Measurements from ENCODE around the gene HPF1.
"Not testable (repeated sequence)": the region's sequence is repeated elsewhere in the genome, so short reads cannot be mapped to it uniquely, and the experiment has no call there.

Gene HPF1

GRCh38 chr4:169757575-169758184, at the start of gene HPF1:
TSS of gene HPF1 (minus strand) at chr4:169757944. CDS start at chr4:169757877, 67 bp downstream.
- peak; percentile 92 for DNase-seq (ENCODE audit: low read depth)

- DNase-seq (ENCODE audit: low read depth), result not testable (repeated sequence)
Measured at GRCh38 chr4:169806770-169807169, 49.0 kb upstream of the HPF1 start.

- no peak for DNase-seq (ENCODE audit: low read depth)
Measured at GRCh38 chr4:169803413-169803812, 45.7 kb upstream of the HPF1 start.

DNA sequence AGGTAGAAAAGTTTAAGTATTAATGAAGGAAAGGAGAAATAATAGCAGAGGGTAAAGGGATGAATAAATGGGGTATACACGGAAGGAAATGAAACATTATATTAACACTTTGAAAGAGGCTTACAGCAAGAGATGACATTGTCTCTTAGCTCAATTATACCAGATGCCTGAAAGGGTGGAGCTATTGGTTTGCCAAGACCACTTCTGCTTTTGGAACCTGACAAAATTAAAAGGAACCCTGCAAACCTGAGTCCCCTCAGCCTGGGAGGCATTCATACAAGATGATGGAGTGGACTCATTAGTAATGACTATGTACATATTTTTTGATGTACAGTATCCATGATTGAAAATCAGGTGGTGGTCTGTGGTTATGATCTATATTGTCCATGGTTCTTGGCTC, 45.1 kb upstream of the HPF1 start:
- DNase-seq (ENCODE audit: low read depth), result no peak

- no peak for DNase-seq (ENCODE audit: low read depth)
Measured at GRCh38 chr4:169800541-169800940, 42.8 kb upstream of the HPF1 start.

DNA sequence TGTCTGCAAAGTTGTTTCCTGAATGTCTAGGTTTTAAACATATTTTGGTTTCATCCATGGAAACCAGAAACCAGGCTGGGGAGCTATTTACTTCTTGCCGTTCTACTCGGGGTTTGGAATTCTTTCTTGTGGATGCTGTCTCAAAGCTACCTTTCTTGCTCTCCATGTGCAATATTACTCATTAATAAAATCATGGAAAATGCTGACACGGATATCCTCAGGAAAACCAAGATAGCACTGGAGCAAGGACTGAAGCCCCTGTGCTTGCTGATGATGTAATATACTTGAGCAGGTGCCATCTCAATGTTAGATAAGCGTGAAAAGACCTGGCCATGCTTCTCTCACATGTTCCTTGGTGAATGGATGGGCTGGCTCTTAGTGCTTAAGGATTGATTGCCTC, 41.5 kb upstream of the HPF1 start:
- no peak for DNase-seq (ENCODE audit: low read depth)

- no peak for DNase-seq (ENCODE audit: low read depth)
Measured at GRCh38 chr4:169795585-169795984, 37.8 kb upstream of the HPF1 start.

GRCh38 chr4:169791527-169792156, 33.9 kb upstream of the HPF1 start:
- DNase-seq (ENCODE audit: low read depth), result no peak

DNA sequence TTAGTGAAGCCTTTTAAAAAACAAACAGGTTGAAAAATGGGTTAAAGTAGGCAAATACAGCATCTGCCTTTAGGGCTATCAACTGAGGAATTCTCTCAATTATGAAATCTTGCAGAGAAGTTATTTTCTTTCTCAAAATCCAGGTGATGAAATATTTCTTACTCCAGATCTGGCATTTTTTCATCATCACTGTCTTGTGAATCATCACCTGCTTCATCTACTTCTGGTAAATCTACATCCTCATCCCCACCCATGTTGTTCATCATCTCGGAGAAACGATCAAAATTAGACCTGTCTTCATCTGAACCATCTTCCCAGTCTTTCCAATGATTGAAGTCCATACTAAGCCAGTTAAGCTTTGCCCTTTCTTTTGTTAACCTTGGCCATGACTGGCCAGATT, 33.3 kb upstream of the HPF1 start:
- no peak for DNase-seq (ENCODE audit: low read depth)

DNA sequence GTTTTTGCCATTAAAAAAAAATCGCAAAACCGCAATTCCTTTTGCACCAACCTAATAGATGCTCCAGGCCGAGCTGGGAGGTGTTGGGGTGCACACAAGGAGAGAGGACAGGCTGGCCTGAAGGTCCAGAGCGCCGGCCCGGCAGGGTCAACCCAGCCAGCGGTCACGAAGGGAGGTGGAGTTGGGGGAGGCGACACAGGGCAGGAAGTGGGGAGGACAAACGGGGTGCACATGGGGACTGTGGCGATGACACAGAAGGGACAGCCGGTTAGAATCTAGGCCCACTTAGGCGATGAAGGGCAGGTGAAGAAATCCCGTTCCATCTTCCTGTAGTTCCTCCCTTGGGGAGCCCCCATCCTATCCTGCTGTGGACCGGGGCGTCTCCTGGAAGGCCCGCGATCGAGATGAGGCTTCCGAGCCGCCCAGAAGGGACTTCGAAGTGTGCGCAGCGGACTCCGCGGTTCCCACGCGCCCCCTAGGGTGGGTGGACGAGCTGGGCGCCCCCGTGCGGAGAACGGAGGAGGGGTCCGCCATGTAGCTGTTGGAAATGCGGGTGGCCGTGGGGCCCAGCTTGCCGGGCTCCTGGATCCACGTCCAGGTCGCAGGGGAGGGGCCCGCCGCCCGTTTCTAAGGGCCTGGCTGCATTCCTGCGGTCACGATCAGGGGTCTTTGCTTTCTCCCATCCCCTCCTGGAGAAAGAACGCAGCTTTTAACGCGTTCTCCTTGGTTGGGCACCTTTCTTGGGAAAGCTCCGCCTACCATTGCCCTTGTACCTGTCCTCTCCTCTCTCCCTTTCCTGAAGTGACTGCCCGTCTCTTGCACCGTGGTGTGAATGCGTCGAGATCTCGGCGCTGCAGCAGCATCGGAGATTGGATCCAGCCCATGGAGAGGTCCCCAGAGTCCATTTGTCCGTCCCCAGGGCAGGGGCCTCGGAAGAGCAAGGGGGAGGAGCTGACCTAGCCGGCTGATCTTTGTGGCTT, 17.0 kb upstream of the HPF1 start:
- DNase-seq (ENCODE audit: low read depth), result peak; percentile 13

DNA sequence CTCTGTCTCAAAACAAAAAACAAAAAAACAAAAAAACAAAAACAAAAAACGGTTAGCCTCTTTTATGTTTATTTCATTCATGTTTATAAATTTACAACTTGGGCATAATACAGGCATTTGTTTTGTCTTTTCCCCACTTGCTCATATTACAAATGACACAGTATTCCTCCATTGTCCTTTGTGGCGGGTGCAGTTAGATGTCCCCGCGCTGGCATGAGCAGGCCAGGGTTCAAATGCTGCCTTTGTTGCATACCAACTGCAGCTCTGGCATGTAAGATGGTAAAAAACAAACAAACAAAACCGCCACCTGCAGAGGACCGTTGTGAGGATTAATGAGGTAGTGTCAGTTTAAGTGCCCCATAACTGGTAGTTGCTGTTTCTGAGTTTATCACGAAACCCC, 16.1 kb upstream of the HPF1 start:
- DNase-seq (ENCODE audit: low read depth), result no peak

DNA sequence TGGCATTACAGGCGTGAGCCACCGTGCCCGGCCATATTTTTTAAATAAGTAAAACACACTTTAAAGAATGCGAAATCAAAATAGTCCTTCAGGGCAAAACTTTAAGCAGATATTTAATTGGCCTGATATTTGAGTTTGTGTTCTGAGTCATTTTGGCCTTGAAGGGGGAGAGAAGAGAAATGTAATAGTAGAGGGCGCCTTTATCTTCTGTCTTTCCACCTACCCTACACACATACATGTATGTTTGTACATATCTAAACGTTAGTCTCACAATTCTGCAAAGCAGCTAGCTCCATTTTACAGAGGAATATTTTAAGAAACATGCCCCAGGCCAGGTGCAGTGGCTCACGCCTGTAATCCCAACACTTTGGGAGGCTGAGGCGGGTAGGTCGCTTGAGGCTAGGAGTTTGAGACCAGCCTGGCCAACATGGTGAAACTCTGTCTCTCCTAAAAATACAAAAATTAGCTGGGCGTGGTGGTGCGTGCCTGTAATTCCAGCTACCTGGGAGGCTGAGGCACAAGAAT, 13.9 kb upstream of the HPF1 start:
- DNase-seq (ENCODE audit: low read depth), result not testable (repeated sequence)

DNA sequence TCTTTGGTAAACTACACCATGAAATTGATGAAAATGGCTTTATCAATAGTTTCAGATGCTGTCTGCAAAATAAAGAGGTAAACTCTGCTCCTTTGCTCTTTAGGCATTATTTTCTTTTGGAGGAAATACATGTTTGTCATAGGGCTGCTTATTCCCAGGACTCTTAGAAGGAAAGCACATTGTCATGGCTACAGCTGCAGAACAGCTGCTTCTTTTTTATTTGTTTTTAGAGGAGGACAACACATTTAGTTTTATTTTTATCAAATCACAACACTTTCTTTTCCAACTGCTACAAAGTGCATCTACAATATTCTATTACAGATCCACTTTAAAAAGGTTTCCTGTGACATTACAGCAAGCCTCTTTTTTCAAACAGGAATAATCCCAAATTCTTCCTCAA, 12.7 kb upstream of the HPF1 start:
- DNase-seq (ENCODE audit: low read depth), result no peak

- no peak for DNase-seq (ENCODE audit: low read depth)
Measured at GRCh38 chr4:169768385-169768784, 10.6 kb upstream of the HPF1 start.

- no peak for DNase-seq (ENCODE audit: low read depth)
Measured at GRCh38 chr4:169766741-169767140, 9.0 kb upstream of the HPF1 start.

- DNase-seq (ENCODE audit: low read depth), result no peak
Measured at GRCh38 chr4:169765835-169766234, 8.1 kb upstream of the HPF1 start.

- DNase-seq (ENCODE audit: low read depth), result no peak
Measured at GRCh38 chr4:169761846-169762245, 4.1 kb upstream of the HPF1 start.

DNA sequence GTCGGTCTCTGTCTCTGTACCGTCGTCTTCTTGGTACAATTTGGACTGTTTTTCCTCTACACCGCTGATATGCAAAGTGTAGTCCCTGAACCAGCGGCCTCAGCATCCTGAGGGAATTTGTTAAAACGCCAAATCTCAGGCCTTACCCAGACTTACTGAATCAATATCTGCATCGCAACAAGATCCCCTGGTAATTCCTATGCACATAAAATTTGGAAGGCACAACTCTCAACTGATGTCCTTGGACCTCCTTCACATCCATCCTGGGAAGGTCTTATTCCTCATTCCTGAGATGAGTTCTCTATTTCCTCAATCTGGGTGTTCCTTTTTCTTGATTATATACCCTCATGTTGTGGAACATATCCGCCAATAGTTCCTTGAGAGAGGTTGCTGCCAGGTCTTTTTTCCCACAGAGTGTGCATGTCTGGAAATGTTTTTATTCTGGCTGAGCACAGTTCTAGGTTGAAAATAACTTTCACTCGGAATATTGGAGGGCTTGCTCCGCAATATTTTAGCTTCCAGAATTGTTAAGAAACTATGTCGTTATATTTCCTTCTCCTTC, 738 bp upstream of the HPF1 start:
- DNase-seq (ENCODE audit: low read depth), result no peak

GRCh38 chr4:169756971-169757574, 671 bp downstream of the HPF1 start:
- DNase-seq (ENCODE audit: low read depth), result no peak

DNA sequence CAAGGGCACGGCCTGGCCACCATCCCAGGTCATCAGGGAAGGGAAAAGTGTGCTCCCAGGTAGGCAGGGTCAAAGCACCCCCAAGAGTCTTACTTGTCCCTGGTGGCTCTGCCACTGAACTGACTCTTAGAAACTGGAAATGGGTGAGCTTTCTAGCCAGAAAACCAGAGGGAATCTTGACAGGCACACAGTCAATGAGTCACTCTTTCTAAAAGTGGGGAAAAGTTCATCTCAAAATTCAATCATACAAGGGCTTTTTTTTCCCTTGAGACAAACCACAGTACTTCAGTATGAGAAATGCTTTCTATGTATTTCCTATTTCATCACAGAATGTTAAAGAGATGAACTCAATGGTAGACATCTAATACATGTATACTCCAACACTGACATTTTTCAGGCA, 12.5 kb downstream of the HPF1 start:
- DNase-seq (ENCODE audit: low read depth), result no peak

- no peak for DNase-seq (ENCODE audit: low read depth)
Measured at GRCh38 chr4:169744601-169745000, 13.1 kb downstream of the HPF1 start.

DNA sequence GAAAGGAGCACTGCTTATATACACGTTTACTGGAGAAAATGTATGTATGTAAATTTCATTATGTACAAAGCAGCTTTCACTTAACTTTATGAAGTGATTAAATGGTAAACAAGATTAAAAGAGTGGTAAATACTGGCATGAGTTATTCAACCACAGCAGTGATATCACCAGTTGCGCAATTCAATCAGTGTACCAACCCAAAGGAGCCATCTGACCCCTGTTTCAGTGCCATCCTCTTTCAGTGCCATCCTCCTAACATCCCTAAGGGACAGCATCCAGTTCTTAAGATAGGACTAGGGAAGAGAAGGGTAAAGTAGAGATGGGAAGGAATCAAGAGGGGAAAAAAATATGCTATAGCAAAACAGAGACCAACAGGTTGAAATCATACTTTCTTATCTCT, 16.2 kb downstream of the HPF1 start:
- no peak for DNase-seq (ENCODE audit: low read depth)

Measured in stimulated activated CD4-positive, alpha-beta T cell treated with anti-CD3 and anti-CD28 coated beads, Interleukin-2, amount 100 ng/mL, for 4 hours (primary cell).